AG10803 (cell line): ENCODE measurements around the gene DLL4.

Experiments
- DNase-seq: peaks from one replicate; pipeline ENCODE4 v3.0.0; 2010; ENCODE audit warnings: low read depth
- H3K4me3 ChIP-seq: 2 replicates; pipeline ENCODE4 v1.5.1; 2011; ENCODE audit warnings: mild to moderate bottlenecking, low read length, control low read depth
- CTCF ChIP-seq: conservative IDR thresholded peaks from 2 replicates; pipeline ENCODE4 v1.5.1; 2011; ENCODE audit warnings: mild to moderate bottlenecking, low read length, control low read depth, inconsistent platforms

Gene DLL4

GRCh38 chr15:40936234-40936708 lies 7.1 kb downstream of the DLL4 start:
- no peak for TF ChIP-seq CTCF
- H3K4me3 ChIP-seq, result no peak overlapping the region

GRCh38 chr15:40936709-40937666 lies 7.8 kb downstream of the DLL4 start:
- no peak for DNase-seq
- TF ChIP-seq CTCF, result no peak; the same call in 1 of the 2 replicates
- H3K4me3 ChIP-seq, result no peak overlapping the region

More at GRCh38 chr15:40936234-40936708, 7.1 kb downstream of the DLL4 start:
- DNase-seq, result no peak

- no peak overlapping the region for H3K4me3 ChIP-seq
- DNase-seq, result peak; percentile 27
- peak; percentile 30 for TF ChIP-seq CTCF
Measured at GRCh38 chr15:40937762-40938535, 8.8 kb downstream of the DLL4 start.

GRCh38 chr15:40938536-40938870 lies 9.4 kb downstream of the DLL4 start:
- no peak for TF ChIP-seq CTCF
- no peak overlapping the region for H3K4me3 ChIP-seq
- DNase-seq, result no peak

- DNase-seq, result no peak
- no peak overlapping the region for H3K4me3 ChIP-seq
- no peak for TF ChIP-seq CTCF
Measured at GRCh38 chr15:40940296-40940801, 11.2 kb downstream of the DLL4 start.

GRCh38 chr15:40941068-40941527 lies 12.0 kb downstream of the DLL4 start:
- DNase-seq, result no peak
- no peak for TF ChIP-seq CTCF
- H3K4me3 ChIP-seq, result peak overlapping the region; percentile 48
